GM19438 (cell line): ENCODE measurements around the gene TSPAN16.
"Not testable (repeated sequence)": the region's sequence is repeated elsewhere in the genome, so short reads cannot be mapped to it uniquely, and the experiment has no call there.

Experiments used
- ATAC-seq: cut with Tn5 transposase; IDR thresholded peaks from one replicate; pipeline ENCODE4 v1.9.1; 2021; ENCODE audit warnings: low read depth; ENCODE audit not compliant: unreplicated experiment

TSPAN16 gene

GRCh38 chr19:11338569-11339253, 42.8 kb downstream of the TSPAN16 start:
- no peak for ATAC-seq

GRCh38 chr19:11339254-11340098, 43.5 kb downstream of the TSPAN16 start, which contains the start of gene RAB3D:
Gene RAB3D (minus strand): TSS chr19:11339657. CDS start chr19:11337399, 2,258 bp downstream.
- peak; percentile 72 for ATAC-seq

- ATAC-seq = not testable (repeated sequence)
Measured at GRCh38 chr19:11340099-11340467, 44.1 kb downstream of the TSPAN16 start.

- ATAC-seq = no peak
Measured at GRCh38 chr19:11342429-11342828, 46.5 kb downstream of the TSPAN16 start.

GRCh38 chr19:11345122-11345803, 49.3 kb downstream of the TSPAN16 start:
- no peak for ATAC-seq

- peak; percentile 80 for ATAC-seq
Measured at GRCh38 chr19:11346104-11346940, 50.4 kb downstream of the TSPAN16 start, which contains the start of the genes CCDC159 and TMEM205. Gene CCDC159 (plus strand): TSS chr19:11346519. CDS start chr19:11346607, 88 bp downstream. Gene TMEM205 (minus strand): TSS chr19:11346268. CDS start chr19:11345619, 649 bp downstream.

GRCh38 chr19:11347546-11348039, 51.6 kb downstream of the TSPAN16 start:
- ATAC-seq = no peak

- ATAC-seq = no peak
Measured at GRCh38 chr19:11349171-11349570, 53.2 kb downstream of the TSPAN16 start.

- ATAC-seq = not testable (repeated sequence)
Measured at GRCh38 chr19:11354102-11354501, 58.1 kb downstream of the TSPAN16 start.

GRCh38 chr19:11355160-11356073, 59.5 kb downstream of the TSPAN16 start, which contains the start of gene PLPPR2:
Gene PLPPR2 (plus strand): TSS chr19:11355432. CDS start chr19:11357674, 2,242 bp downstream.
- peak; percentile 83 for ATAC-seq

GRCh38 chr19:11356074-11356397, 60.1 kb downstream of the TSPAN16 start:
- ATAC-seq = no peak

- ATAC-seq = no peak
Measured at GRCh38 chr19:11356676-11357550, 61.0 kb downstream of the TSPAN16 start.

GRCh38 chr19:11359421-11359820, 63.5 kb downstream of the TSPAN16 start:
- no peak for ATAC-seq

GRCh38 chr19:11361037-11361770, 65.2 kb downstream of the TSPAN16 start:
- ATAC-seq = no peak

- no peak for ATAC-seq
Measured at GRCh38 chr19:11361771-11362731, 66.1 kb downstream of the TSPAN16 start.

- no peak for ATAC-seq
Measured at GRCh38 chr19:11363881-11364280, 67.9 kb downstream of the TSPAN16 start.
